GM18868 (cell line): ENCODE measurements around the gene COL4A2.

Experiments used
- ATAC-seq: cut with Tn5 transposase; IDR thresholded peaks from one replicate; pipeline ENCODE4 v1.9.1; 2021; ENCODE audit warnings: mild to moderate bottlenecking, moderate library complexity; ENCODE audit not compliant: unreplicated experiment

The COL4A2 gene

DNA sequence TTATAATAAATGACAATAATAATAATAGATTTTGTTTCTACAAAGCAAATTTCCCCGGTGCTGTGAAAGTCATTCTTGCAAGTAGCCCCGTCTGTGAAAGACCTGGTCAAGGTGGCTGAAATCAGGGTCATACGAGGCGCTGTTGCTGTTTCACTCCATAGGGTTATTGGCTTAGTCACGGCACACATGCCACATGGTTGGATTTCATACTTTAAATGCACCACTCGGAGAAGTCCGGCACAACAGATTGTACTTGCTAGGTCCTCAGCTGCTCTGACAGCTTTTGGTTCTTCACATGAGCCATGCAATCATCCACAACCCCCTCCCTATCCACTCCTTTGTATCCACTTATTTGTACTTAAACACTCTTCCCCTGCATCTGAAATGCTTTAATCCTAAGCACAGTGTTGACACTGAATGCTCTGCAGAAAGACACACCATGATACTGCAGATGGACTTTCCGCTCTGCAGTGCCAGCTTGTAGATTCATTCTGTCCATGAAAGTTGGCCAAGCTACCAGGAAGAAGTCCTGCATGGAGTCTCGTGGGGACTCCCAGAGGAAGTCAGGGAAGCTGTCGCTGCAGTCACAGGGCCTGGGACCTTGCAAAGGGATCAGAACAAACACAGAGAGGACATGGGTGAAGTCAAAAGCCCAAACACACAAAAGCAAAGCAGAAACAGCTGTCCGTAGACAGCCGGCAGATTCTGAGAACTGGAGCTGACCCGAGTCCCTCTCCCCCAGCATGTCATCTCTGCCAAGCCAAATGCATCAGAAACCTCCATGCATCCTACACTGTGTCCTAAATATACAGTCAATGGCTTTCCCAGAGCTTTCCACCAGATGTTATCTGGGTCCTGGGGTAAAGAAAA lies 124.6 kb downstream of the COL4A2 start:
- no peak for ATAC-seq

- no peak for ATAC-seq
Observed at GRCh38 chr13:110432522-110432921, 125.4 kb downstream of the COL4A2 start.

DNA sequence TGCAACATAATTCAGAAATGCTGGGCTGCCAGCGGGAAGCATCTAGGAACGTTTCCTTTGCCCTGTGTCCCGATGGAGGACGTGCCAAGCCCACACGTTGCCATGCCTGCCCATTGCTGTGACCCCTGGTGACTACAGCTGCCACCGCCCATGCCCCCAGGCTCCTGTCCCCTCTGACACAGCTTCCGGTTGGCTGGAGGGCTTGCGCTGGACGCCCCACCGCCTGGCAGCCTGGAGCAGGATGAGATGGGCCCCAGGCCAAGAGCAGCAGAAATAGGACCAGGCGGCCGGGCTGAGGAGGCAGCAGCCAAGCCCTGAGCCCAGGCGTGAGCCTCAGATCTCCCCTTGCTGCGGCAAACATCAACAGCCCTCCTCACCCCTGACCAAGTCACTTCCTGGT lies 125.9 kb downstream of the COL4A2 start:
- no peak for ATAC-seq

GRCh38 chr13:110434629-110435028 lies 127.5 kb downstream of the COL4A2 start:
- ATAC-seq, result no peak

DNA sequence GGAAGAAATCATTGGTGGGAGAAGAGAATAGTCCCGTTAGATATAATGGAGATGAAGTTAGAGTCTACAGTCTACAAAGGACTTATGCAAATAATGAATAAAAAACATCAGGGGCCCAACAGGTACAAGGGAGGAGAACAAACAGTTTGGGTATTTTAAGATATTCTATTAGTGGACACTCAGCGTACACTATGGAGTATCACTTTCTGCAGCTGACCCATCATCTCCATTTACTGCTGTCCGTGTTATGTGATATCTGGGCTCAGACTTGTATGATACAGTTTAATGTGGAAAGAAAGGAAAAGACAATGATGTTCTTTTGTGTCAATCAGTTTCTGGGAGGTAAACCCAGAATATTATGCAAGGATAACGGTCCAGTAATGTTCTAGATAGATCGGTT lies 128.2 kb downstream of the COL4A2 start:
- no peak for ATAC-seq

- ATAC-seq, result no peak
Observed at GRCh38 chr13:110436276-110436675, 129.2 kb downstream of the COL4A2 start.

- no peak for ATAC-seq
Observed at GRCh38 chr13:110436786-110437370, 129.8 kb downstream of the COL4A2 start.

- no peak for ATAC-seq
Observed at GRCh38 chr13:110438211-110438610, 131.1 kb downstream of the COL4A2 start.

DNA sequence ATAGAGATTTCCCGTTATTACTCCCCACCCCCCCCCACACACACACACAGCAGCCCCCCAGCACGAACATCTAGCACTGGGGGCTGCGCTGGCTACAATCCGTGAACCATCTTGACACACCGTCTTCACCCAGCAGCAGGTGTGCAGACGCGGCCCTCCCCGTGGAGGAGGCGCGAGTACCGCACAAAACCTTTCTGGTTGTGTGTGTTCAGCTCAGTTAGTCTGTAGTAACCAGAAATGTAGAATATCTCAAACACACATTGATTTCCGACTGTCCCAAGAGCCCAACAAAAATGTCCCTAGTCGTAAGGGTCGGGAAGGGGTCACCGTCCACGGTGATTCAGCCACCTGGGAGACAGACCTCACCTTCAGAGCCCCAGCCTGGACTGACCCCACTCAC lies 131.7 kb downstream of the COL4A2 start:
- no peak for ATAC-seq

- no peak for ATAC-seq
Observed at GRCh38 chr13:110440946-110441731, 134.1 kb downstream of the COL4A2 start.

DNA sequence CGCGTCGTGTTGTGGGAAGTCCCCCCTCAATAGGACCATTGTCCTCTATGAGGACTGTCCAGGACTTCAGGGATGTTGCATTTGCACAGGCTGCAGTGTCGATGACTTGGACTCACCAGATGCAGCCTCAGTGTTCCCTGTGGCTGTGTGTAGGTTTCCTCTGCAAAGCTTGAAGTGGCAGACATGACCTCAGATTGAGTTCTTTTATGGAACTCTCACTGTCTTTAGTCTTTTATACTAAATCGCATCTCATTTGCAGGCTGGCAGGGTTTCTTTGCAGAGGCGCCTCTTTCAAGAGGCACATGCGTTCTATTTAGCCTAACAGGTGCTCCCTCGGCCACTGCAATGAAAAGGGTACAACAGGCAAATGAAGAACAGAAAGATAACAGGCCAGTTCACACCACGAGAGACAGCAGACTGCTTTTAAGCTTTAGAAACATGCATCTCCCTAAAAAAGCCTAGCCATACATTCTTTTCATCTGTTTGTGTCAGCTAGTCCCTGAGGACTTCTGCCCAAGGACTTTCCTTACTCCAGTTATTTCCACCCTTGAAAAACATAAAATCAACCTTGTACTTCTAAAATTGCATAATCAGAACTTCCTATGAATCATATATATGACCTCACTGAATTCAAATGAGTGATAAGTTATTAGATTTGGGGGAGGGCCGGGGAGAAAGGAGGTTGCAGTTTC lies 136.0 kb downstream of the COL4A2 start:
- no peak for ATAC-seq

- no peak for ATAC-seq
Observed at GRCh38 chr13:110443622-110444225, 136.6 kb downstream of the COL4A2 start.

- ATAC-seq, result peak; percentile 63
Observed at GRCh38 chr13:110444226-110444653, 137.2 kb downstream of the COL4A2 start.

GRCh38 chr13:110445183-110445582 lies 138.1 kb downstream of the COL4A2 start:
- ATAC-seq, result peak; percentile 56

DNA sequence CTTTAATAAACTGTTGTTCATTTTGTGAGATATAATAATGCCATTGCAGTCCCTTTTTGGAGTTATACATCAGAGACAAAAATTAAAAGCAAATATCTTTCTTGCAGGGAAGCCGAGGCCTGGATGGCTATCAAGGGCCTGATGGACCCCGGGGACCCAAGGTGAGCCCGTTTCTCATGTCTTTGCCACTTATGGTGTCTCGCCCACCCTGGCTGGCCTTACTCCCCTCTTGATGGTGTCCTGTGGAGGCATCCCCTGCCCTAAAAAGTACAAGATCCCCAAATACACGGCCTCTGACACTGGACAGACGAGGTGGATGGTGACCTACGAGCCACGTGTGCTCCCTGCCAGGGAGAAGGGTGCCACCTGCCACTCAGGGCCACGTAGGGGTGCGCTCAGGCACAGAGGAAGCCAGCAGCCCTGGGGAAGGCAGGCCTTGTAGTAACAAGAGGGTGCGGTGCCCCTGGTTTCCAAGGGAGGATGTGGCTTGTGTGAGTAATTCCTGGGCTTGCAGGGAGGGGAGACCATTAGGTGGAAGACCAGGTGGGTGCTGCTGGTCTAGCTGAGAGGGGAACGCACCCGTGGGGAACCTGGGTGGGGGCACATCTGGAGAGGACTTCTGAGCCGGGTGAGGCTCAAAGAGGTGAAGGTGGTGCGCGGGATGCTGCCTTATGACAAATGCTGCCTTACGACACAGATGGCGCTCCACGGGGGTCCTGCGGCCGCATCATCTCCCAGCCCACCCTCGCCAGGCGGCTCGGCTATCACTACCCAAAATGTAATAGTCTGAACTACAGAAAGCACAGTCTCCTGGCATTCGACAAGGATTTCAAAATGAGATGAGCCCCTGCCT lies 138.9 kb downstream of the COL4A2 start:
- ATAC-seq, result no peak

DNA sequence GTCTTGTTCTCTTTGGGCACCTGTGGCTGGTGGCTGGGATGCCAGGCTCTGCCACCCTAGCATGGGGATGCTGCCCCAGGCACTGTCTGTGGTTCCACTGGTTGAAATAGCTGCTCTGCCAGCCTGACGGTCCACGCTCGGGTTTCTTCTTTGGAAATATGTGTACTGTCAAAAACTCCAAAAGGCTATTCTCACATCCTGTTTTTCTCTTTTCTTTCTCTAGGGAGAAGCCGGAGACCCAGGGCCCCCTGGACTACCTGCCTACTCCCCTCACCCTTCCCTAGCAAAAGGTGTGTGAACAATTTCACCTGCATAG lies 139.4 kb downstream of the COL4A2 start:
- ATAC-seq, result peak; percentile 1

- peak; percentile 56 for ATAC-seq
Observed at GRCh38 chr13:110447058-110447511, 140.0 kb downstream of the COL4A2 start.

GRCh38 chr13:110447801-110448200 lies 140.7 kb downstream of the COL4A2 start:
- no peak for ATAC-seq

DNA sequence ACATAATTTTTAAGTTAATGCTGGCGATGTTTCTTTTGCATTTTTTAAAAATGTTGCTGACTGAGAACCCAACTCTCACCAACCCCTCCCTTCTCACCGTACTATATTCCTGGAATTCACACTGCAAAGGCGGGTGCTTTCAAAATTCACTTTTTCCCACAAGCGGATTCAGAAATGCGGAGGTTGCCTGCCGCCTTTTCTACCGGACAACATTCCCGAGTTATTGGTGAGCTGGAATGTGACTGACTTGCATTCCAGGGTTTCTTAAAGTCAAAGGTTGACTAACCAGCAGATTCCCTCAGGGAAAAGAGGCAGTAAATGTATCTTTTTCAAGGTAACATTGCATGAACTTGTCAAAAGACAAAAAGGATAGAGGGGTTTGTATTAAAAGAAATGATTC lies 141.1 kb downstream of the COL4A2 start:
- ATAC-seq, result no peak

- ATAC-seq, result no peak
Observed at GRCh38 chr13:110448677-110449076, 141.6 kb downstream of the COL4A2 start.
